Erythroblast (primary cell): ENCODE measurements around the gene ARFGAP2.

Source experiments
- DNase-seq, 2 experiments: peaks; one replicate each; lab custom pipeline; 2025; lab: John Stamatoyannopoulos, UW
- GATA1 ChIP-seq: IDR thresholded peaks from 2 replicates; pipeline ENCODE4 v1.6.1; 2011; ENCODE audit warnings: low read depth, mild to moderate bottlenecking, control low read depth, low read length, moderate library complexity
- POLR2A ChIP-seq: IDR thresholded peaks from 2 replicates; pipeline ENCODE4 v1.6.1; 2011; ENCODE audit warnings: mild to moderate bottlenecking, low read length

The ARFGAP2 gene

DNA sequence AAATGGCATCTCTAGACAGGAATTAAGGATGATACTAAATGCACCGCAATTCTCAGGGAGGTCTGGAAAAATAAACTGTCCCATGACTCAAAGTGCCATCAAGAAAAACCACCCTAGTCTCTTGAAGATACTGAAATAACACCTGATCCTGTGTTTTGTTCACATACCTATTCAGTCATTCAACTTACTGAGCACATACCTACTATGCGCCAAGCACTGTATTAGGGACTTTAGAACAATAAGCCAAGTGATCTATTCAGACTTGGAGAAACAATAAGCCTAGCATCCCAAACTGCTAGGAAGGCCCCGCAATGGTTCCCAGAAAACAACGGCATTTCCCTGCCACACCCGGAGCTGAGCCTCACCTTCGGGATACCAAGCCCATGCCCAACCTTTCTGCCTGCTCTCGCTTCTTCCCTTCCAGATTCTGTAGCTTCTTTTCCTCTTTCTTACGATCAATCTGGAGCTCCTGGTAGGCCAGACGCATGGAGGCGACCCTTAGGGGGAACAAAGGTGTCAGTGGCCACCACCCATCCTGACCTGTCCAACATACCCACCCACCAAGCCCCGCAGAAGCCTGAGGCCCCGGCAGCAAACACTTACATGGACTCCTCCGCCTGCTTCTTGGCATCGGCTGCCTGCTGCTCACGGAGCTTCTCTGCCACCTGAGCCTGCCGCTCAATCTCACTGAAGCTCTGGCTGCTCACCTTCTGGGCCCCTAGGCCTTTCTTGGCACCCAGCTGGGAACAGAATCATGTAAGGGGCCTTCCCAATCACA is 5.4 kb downstream of the ARFGAP2 start:
- TF ChIP-seq POLR2A (no peak), GATA1 (no peak)
- no peak for DNase-seq

DNA sequence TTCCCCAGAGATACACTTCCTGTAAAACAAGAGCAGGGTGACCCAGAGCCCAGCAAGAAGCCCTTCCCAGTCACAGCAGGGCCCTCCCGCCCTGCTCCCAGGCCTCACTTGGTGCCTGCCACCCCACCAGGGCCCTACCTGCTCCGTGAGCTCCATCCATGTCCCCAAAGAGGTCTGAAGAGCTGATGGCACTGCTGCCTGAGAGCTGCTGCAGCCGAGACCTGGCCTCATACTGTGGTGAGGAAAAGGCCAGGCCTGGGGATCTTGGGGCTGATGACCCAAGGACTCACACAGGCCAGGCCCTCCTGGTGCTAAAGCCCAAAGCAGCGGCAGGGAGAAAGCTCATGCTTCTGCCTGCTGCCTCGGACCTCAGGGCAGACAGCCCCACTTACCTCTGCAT is 10.3 kb downstream of the ARFGAP2 start:
- no peak for TF ChIP-seq GATA1
- no peak for TF ChIP-seq POLR2A
- DNase-seq: no peak

DNA sequence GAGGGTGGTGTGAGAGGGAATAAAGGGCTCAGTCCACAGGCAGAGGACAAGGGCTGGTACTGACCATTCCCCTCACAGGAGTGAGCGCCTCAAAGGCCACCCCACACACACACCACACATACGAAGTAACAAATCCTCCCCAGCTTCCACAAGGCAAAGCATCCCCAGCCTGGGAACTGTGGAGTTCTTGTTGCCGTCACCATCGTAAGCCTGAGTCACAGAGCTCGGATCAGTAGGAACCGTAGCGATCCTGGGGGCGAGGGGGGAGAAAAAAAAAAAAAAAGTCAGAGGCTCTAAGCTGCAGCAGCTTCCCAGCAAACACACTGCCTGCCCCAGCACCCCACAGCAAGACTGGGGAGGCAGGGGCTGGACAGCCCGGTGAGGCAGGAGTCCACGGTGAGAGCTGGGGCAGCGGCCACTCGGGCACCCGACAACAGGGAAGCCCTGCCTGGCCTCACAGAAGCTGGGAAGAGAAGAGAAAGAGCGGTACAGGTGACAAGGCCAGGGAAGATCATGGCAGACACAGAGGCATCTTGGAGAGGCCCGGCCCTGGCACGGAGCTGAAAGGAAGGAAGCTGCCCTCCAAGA is 11.3 kb downstream of the ARFGAP2 start:
- no peak for DNase-seq
- TF ChIP-seq POLR2A (no peak), GATA1 (no peak)

DNA sequence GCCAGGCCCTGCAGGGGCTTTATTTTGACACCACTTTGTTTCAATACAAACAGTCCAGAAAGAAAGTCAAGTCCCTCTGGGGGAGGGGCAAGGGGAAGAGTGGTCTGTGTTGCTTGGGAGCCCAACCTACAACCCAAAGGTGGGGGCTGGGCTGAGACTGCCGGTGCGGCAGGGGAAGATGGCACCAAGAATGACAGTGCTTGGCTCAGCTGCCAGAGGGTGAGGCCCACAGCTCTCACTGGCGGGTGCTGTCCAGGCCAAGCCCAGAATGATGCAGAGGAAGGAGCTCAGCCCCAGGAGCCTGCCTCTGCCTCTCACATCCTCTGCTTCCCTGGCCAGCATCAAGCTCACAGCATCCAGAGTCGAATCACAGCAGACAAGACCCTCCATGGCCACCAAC is 12.4 kb downstream of the ARFGAP2 start:
- DNase-seq: no peak
- TF ChIP-seq GATA1: no peak
- no peak for TF ChIP-seq POLR2A

DNA sequence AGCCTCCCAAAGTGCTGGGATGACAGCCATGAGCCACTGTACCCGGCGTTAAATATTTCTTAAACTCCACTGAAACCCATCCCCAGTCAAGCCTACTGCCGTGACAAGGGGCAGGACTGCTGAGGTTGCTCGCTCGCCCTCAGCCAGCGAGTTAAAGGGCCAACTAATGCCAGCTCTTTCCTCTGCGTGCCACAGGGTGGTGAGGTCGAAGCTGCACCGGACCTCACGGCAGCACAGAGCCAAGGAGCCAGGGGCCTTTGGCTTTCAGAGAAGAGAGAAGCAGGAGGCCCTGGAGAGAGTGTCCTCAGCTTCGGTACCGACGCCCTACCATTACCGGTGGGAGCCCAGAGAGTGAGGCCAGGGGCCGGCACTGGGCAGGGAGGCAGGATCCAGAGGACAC is 12.8 kb downstream of the ARFGAP2 start:
- TF ChIP-seq POLR2A (peak; percentile 21), GATA1 (no peak)
- DNase-seq: no peak

DNA sequence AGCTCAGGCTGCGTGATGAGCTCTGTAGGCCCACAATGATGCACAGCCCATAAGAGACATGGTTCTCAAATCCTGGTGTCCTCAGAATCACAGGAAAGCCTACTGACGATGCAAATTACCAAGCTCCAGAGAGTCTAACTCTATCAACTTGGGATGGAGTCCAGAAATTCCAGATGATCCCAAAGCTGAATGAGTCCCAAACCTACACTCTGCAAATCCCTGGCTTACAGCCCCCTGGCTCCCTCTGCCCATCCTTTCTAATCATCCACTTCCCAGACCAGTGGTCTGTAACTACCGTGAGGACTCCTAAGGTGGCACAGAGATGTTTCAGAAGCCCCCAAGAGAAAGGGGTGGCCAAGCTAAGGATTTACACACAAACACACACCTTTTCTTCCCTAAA is 13.5 kb downstream of the ARFGAP2 start:
- no peak for DNase-seq
- TF ChIP-seq GATA1: no peak
- no peak for TF ChIP-seq POLR2A

DNA sequence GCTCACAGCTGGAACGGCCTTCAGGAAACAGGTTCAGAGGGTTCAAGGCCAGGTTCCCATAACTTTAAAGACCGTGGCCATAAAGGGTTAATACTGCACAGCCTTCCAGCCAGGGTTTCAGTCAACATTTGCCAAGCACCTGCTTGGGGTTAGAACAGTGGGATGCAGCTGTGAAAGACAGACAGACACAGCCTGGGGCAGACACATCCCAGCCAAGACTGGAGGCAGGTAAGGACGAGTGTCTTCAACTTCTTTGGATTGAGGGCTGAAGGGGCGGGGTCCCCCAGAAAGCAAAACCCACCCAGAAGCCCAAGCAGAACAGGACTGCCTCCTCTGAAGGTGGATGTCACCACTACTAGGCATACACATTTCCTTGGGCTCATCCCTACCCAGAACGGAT is 14.3 kb downstream of the ARFGAP2 start:
- DNase-seq: no peak
- no peak for TF ChIP-seq GATA1
- TF ChIP-seq POLR2A: no peak

DNA sequence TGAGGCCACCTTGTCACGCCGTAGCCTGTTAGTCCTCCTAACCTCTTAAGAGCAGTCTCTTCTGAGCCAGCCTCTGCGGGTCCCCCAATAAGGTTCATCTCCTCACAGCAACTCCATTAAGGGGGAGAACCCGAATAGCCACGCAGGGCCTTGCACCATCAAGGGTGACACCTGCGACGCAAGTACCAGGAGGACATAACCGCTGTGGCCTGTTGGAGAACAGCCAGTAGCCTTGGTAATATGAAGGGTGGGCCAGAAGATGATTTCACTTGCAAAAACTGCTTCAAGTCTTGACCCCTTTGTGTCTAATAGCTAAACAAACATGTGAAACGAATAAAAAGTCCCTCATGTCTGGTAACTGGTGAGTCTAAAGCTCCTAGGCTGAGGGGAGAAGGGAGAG is 14.8 kb downstream of the ARFGAP2 start:
- no peak for TF ChIP-seq POLR2A
- no peak for TF ChIP-seq GATA1
- no peak for DNase-seq

DNA sequence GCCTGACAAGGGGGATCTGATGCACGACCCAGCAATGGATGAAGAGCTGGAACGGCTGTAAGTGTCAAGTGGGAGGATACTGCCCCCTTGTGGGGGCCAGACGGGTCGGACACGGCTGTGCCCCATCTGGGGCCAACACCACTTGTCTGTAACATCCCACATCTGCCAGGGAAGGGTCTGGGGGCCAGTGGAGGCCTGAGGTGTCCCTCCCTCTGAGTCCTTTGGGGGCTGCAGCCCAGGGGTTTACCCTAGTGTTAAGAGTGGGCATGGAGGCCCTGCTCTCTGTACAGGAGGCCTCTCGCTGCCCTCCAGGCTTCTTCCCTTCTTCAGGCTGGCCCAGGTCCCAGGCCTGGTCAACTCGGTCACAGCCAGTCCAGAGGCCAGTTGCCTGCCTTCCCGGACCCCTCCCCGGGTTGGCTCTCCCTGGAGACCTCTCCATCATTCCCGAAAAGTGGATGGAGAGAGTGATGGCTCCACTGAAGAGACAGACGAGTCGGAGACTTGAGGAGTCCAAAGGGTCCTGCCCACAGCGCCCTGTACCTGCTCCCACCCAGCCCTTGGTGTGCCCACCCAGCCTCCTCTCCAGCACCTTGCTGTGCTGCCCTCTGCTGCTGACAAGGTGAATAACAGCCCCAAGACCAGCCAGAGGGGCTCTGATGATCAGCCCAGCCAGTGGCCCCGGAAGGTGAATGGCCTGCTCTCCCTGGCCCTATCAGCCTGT is 15.4 kb downstream of the ARFGAP2 start:
- DNase-seq: peak; percentile 78 to 85
- TF ChIP-seq POLR2A (no peak), GATA1 (no peak)

DNA sequence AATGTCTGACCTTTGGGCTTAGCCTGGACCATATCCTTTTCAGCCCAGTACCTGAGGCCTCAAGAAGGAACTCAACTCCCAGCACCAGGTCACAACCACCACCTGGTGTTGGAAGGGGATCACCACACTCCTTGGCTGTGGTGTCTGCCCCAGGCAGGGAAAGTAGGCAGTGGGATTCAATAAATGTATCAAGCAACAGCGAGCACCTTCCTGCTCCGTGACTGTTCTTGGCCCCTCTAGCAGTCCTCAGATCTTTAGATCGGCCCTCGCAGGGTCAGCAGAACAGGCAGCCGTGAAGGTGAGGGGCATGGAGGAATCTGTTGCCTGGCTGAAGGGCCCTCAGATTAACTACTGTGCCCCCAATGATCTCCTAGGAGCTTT is 15.9 kb downstream of the ARFGAP2 start:
- TF ChIP-seq GATA1 (no peak), POLR2A (no peak)
- DNase-seq: no peak

DNA sequence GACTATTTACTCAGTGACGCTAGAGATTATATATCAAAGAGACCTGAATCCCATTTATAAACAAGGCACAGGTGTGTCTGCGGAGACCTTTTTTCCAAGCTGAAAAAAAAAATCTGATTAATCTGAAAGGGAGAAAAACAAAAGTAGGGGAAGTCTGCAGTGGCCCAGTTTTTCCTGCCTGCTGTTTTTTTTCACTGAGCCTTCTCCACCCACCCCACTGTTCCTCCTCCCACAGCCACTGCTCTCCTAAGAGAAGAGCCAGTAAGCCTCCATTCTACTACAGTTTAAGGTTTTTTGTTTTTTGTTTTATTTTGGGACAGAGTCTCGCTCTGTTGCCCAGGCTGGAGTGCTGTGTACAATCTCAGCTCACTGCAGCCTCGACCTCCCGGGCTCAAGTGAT is 18.4 kb downstream of the ARFGAP2 start:
- TF ChIP-seq POLR2A: no peak
- no peak for TF ChIP-seq GATA1
- no peak for DNase-seq

DNA sequence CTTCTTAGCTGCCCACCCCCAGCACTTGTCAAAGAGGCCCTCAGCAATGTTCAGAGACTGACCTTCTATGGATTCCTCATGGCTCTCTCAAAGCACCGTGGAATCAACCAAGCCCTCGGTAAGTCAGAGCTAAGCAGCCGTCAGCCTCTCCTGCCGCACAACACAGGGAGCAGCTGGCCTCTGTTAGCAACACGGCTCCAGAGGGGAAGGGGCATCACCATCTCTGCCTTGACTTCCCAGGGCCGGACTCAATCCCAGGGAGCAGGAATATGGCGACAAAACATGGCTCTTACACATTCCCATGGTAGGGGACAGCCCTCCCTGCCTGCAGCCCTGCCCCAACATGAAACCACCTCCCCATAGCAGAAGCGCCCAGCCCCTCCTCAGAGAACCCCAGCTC is 18.9 kb downstream of the ARFGAP2 start:
- TF ChIP-seq GATA1: no peak
- TF ChIP-seq POLR2A: no peak
- DNase-seq: no peak

DNA sequence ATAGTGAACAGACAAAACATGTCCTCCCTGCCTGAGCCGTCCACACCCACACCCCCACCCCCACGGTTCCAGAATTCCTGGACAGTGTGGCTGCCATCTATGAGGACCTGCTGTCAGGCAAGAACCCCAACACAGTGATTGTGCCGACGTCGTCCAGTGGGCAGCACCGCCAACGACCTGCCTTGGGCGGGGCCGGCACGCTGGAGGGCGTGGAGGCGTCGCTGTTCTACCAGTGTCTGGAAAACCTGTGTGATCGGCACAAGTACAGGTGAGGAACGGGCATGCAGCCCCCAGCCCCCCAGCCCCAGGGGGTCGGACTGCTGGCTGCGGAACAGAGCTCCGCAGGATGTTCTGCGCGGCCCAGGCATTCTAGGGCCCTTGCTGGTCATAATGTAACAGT is 19.7 kb downstream of the ARFGAP2 start:
- TF ChIP-seq GATA1: no peak
- no peak for TF ChIP-seq POLR2A
- DNase-seq: no peak

DNA sequence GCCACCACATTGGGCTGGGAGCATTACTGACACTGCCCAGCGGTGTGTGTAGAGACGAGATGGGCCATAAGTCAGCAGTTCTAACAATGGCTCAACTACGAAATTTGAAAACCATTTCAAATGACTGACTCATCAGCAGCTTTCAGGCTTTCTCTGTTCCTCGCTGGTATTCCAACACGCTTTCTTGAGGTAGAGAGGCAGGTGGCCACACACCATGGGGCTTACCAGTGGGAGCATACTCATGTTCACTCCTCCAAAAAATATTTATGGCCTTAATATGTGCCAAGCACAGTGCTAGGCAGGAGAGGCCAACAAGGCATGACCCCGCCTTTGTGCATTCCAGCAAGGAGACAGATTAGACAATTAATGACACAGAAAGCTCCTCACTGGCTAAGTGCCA is 20.3 kb downstream of the ARFGAP2 start:
- no peak for TF ChIP-seq GATA1
- TF ChIP-seq POLR2A: no peak
- no peak for DNase-seq
